Endothelial cell of umbilical vein (primary cell): ENCODE measurements around the gene SMAD2.

Experiments
- CTCF ChIP-seq, 2 donors: IDR thresholded peaks; 1 replicate in 1 of 2; 2 replicates in 1 of 2; pipeline ENCODE4 v1.5.1; 2011; ENCODE audit warnings: low read length in 2 of 2, mild to moderate bottlenecking in 2 of 2, moderate library complexity in 2 of 2, control low read depth in 1 of 2, inconsistent platforms in 1 of 2, low read depth in 1 of 2; ENCODE audit not compliant: insufficient read depth in 1 of 2; ENCODE audit errors: extremely low read depth in 1 of 2
- EZH2 ChIP-seq: IDR thresholded peaks from 2 replicates; pipeline ENCODE4 v1.6.1; 2012; ENCODE audit warnings: borderline replicate concordance, low read depth, mild to moderate bottlenecking, moderate library complexity, low read length, inconsistent platforms; ENCODE audit not compliant: severe bottlenecking
- FOS ChIP-seq: IDR thresholded peaks from 2 replicates; pipeline ENCODE4 v1.6.1; 2011; ENCODE audit warnings: mild to moderate bottlenecking, low read length, moderate library complexity, borderline replicate concordance; ENCODE audit not compliant: insufficient read depth
- GATA2 ChIP-seq: IDR thresholded peaks from 2 replicates; pipeline ENCODE4 v1.7.0; 2011; ENCODE audit warnings: low read depth, mild to moderate bottlenecking, moderate library complexity, mixed read lengths, low read length; ENCODE audit not compliant: insufficient read length, insufficient read depth
- JUN ChIP-seq: IDR thresholded peaks from 2 replicates; pipeline ENCODE4 v1.6.1; 2011; ENCODE audit warnings: borderline replicate concordance, low read depth; ENCODE audit not compliant: insufficient read length, insufficient read depth
- MAX ChIP-seq: IDR thresholded peaks from 2 replicates; pipeline ENCODE4 v1.6.1; 2011; ENCODE audit not compliant: insufficient read depth, insufficient read length
- MYC ChIP-seq: IDR thresholded peaks from one replicate; pipeline ENCODE4 v1.6.1; 2011; ENCODE audit warnings: mild to moderate bottlenecking, low read depth, low read length
- POLR2A ChIP-seq: IDR thresholded peaks from 2 replicates; pipeline ENCODE4 v1.6.1; 2012; ENCODE audit warnings: low read depth, mild to moderate bottlenecking, control low read depth, low read length
- POLR2AphosphoS5 ChIP-seq: IDR thresholded peaks from 2 replicates; pipeline ENCODE4 v1.6.1; 2012; ENCODE audit warnings: low read depth, mild to moderate bottlenecking, control low read depth, low read length, moderate library complexity; ENCODE audit not compliant: insufficient read depth

GRCh38 chr18:47780011-47780725 lies 150.3 kb downstream of the SMAD2 start:
- TF ChIP-seq POLR2AphosphoS5 (no peak), CTCF (IDR thresholded peaks at IDR 0.05; ENCODE audit: extremely low read depth in 1 of 2, insufficient read depth in 1 of 2, low read depth in 1 of 2, low read length in 2 of 2) (no peak), POLR2A (no peak), EZH2 (no peak), MAX (no peak), JUN (no peak), MYC (no peak), FOS (no peak), GATA2 (no peak)
